ENCODE measurements around the gene C5orf58.

GRCh38 chr5:170192829-170193228 is 40.0 kb upstream of the C5orf58 start:
- TF ChIP-seq CTCF (IDR thresholded peaks at IDR 0.05) (no peak), POLR2A (IDR thresholded peaks at IDR 0.05) (no peak), EP300 (IDR thresholded peaks at IDR 0.05) (no peak)
